B cell (primary cell): ENCODE measurements around the gene USF1.

Experiments
- CTCF ChIP-seq: fragments of 200-600 bp; IDR thresholded peaks from one replicate; pipeline ENCODE4 v1.8.0; 2022; ENCODE audit warnings: antibody characterized with exemption, mild to moderate bottlenecking
- EZH2 ChIP-seq: IDR thresholded peaks from 2 replicates; pipeline ENCODE4 v1.6.1; 2012; ENCODE audit warnings: borderline replicate concordance, low read depth, mild to moderate bottlenecking, moderate library complexity, low read length; ENCODE audit not compliant: insufficient read depth, poor library complexity, severe bottlenecking

- TF ChIP-seq CTCF (no peak), EZH2 (no peak)
Measured at GRCh38 chr1:161006563-161006962, 39.2 kb downstream of the USF1 start.
